Fibroblast of the aortic adventitia (primary cell): ENCODE data around the gene KIF25. TPM values are rescaled to one million over a fixed set of nuclear protein-coding genes. Genes with fewer than 3 reads are reported as not detected.

Source experiments
- DNase-seq: peaks from one replicate; pipeline ENCODE4 v3.0.0-alpha.2; 2010; ENCODE audit warnings: low read depth
- H3K4me3 ChIP-seq: 2 replicates; pipeline ENCODE4 v1.5.1; 2011; ENCODE audit warnings: low read depth, mild to moderate bottlenecking, control low read depth, low read length, moderate library complexity
- total RNA-seq: library from RNA; depleted of rRNA; stranded (reverse); fragments of >200 nt; gene quantifications from 2 replicates; pipeline ENCODE4 v1.2.3, GENCODE V29; 2012; ENCODE audit warnings: low replicate concordance
- TF ChIP-seq, protein P1 (sequence below): IDR thresholded peaks from 2 replicates; pipeline ENCODE4 v1.5.1; 2011; ENCODE audit warnings: mild to moderate bottlenecking, low read length, control low read depth, inconsistent platforms; ENCODE audit not compliant: insufficient read depth

The KIF25 gene
- total RNA-seq, 1 donor: not detected

DNA sequence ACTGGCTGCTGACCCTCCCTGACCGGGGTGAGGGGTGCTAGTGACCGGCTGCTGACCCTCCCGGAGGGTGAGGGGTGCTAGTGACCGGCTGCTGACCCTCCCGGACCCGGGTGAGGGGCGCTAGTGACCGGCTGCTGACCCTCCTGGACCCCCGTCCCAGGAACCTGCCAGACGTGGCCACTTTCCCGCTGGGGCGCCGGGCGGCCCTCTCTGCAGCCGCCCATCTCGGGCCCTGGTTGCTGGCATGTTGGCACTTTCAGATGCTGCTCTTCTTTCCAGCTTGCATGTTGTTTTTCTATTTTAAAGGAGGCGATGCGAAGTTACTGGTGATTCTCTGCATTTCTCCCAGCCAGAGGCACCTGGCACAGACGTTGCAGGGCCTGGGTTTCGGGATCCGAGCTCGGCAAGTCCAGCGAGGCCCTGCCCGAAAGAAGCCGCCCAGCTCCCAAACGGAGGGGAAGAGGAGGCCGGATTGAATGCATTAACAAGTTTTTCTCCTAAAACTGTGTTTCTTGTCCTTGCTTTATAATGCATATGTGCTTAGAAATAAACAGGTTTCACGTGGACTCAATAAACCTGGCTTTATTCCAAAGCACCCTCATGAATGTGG lies 47.2 kb downstream of the KIF25 start:
- TF ChIP-seq, protein P1, sequence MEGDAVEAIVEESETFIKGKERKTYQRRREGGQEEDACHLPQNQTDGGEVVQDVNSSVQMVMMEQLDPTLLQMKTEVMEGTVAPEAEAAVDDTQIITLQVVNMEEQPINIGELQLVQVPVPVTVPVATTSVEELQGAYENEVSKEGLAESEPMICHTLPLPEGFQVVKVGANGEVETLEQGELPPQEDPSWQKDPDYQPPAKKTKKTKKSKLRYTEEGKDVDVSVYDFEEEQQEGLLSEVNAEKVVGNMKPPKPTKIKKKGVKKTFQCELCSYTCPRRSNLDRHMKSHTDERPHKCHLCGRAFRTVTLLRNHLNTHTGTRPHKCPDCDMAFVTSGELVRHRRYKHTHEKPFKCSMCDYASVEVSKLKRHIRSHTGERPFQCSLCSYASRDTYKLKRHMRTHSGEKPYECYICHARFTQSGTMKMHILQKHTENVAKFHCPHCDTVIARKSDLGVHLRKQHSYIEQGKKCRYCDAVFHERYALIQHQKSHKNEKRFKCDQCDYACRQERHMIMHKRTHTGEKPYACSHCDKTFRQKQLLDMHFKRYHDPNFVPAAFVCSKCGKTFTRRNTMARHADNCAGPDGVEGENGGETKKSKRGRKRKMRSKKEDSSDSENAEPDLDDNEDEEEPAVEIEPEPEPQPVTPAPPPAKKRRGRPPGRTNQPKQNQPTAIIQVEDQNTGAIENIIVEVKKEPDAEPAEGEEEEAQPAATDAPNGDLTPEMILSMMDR: no peak
- no peak for DNase-seq
- H3K4me3 ChIP-seq: no peak overlapping the region

DNA sequence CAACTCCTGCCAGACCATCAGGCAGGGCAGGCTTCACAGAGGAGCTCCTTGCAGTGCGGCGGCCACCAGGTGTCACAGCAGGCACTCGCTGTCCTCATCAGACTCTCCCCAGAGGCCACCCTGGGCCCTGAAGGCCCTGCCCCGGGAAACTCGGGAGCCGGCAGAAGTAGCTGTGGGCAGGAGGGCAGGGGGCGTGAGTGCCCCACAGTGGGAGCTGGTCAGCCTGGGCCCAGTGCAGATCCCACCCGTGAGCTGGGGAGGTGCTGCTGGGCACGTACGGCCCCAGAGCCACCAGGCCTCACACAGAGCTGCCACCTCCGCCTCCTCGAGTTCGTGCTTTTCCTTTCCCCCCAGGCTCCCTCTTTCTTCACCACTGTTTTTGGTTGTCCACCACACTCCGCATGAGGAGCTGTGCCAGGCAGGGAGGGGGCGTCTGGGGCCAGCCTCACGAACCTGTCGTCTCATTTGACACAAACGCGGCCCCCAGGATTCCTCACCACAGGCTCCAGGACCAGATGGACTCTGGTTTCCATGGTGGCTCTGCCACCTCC lies 47.7 kb downstream of the KIF25 start:
- no peak for DNase-seq
- no peak overlapping the region for H3K4me3 ChIP-seq
- TF ChIP-seq, protein P1: no peak

DNA sequence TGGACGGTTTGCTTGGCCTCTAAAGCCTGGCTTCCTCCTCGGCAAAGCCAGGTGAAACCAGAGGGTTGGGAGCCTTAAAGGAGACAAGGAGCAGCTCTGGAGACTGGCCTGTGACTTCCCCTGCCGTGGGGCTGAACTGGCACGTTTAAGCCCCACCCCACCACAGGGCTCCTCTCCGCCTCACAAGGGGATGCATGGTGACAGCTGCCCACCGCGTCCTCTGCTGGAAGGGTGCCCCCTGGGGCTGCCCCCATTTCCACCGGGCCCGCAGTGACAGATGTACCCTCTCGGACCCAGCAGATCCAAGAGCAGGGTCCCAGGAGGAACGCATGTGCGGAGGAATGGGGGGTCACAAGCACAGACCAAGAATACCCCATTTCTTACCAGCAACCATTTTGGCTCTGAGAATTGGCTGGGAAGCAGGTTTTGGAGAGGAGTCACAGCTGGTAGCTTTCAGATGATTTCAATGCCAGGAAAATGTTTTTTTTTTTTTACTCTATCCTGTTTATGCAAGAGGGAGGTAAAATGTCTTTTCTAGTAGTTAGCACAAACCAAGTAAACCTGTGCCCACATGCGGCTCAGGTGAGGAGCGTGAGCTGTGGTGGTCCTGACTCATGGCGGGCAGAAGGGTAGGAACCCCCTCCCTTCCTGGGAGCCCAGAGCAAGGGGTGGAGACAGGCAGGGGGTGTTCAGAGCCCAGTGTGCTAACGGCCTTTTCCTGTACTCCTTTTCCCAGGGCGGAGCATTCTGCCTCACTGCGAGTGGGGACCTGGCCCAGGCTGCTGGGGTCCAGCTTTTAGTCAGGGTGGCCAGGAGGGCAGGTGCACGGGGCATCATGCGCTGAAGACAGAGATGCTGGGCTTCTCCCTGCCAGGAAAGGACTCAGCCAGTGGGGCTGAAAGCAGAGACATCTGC lies 48.5 kb downstream of the KIF25 start:
- H3K4me3 ChIP-seq: no peak overlapping the region
- TF ChIP-seq, protein P1: no peak
- DNase-seq: peak; percentile 33

DNA sequence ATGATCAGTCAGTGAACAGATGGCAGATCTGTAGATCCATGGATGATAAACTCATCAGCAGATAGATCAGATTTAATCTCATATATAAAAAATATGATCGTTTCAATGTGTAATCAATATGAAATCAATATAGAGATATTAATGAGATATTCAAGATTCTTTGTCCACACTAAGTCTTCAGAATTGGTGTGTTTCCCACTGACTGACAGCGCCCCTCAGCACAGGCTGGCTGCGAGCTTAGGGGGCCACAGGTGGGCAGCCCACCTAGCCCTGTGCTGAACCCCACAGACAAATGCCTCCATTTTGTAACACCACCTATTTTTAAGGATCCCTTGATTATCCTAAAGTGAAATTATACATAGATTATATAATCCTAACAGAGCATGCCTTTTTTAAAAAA lies 49.2 kb downstream of the KIF25 start:
- no peak for DNase-seq
- TF ChIP-seq, protein P1: no peak
- H3K4me3 ChIP-seq: no peak overlapping the region

DNA sequence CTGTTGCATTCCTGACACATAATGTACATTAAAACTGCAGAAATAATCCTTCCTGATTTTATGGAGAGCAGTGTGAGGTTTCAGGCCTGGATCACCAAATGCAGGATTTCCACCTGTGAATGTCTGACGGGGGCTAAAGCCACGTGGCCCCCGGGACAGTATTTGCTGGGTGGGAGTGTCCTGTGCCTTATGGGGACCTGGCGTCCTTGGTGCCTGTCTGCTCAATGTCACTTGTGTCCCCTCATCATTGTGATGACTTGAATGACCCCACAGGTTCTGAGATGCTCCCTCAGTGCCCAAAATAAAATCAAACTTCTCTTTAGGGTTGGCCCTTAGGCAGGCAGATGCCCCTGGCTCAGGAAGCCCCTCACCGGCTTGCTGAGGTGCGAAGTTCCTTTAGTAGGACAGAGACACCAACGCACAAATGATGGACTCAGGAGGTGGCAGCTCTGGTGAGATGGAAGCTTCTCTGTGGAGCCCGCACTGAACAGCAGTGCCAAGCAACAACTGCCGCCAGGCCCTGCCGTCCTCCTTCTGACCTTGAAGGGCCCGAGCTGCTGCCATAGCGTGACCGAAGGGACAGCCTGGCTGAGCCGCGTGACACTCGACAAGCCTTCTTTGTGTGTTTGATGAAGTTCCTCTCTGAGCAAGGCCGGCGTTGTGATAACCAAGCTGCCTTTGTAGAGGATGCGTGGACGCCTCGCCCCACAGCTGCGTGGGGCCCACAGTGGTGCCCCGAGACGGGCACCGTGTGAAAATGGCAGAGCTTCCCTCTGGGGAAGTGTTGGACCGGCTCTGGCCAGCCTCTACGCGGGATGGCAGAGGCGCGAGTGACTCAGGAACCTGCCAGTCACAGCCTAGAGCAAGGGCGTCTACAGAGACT lies 50.6 kb downstream of the KIF25 start:
- DNase-seq: no peak
- TF ChIP-seq, protein P1: no peak
- H3K4me3 ChIP-seq: no peak overlapping the region

DNA sequence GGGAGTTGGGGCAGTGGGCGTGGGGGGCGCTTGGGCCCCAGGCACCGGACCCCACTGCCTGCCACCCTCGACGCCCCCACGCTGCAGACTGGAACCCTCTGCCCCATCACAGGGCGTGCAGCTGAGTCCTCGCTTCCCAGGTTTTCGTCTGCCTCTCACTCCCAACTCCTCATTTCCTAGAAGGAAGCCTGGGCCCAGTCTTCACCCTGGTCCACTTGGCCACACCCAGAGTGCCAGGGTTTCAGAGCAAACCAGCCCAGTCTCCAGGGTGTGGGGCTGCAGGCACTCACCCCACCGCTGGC lies 51.2 kb downstream of the KIF25 start:
- DNase-seq: no peak
- TF ChIP-seq, protein P1: no peak
- H3K4me3 ChIP-seq: no peak overlapping the region
